HepG2 (cell line): ENCODE measurements around the gene RAC3. TPM values are rescaled to one million over a fixed set of nuclear protein-coding genes. Genes with fewer than 3 reads are reported as not detected.
A peak's percentile ranks its signal among the peaks of the same experiment; 100 is the strongest.

Experiments used
- AGO2 ChIP-seq: fragments of 200-400 bp; formaldehyde crosslinking; optimal IDR thresholded peaks from 2 replicates; pipeline ENCODE3; 2017; ENCODE audit warnings: mild to moderate bottlenecking, low read depth, low read length, moderate library complexity
- HDAC1 ChIP-seq: sonication (generic); formaldehyde crosslinking; IDR thresholded peaks from 2 replicates; pipeline ENCODE4 v1.5.1; 2020; ENCODE audit warnings: mild to moderate bottlenecking, missing genetic modification reagents
- HMG20B ChIP-seq: conservative IDR thresholded peaks from 2 replicates; pipeline ENCODE4 v1.6.1; 2016; ENCODE audit warnings: missing genetic modification reagents, missing compliant biosample characterization
- HNRNPLL ChIP-seq: fragments of 200-400 bp; formaldehyde crosslinking; IDR thresholded peaks from 2 replicates; pipeline ENCODE4 v1.6.1; 2017; ENCODE audit warnings: mild to moderate bottlenecking, low read depth, low read length; ENCODE audit not compliant: poor library complexity, severe bottlenecking
- JUND ChIP-seq: sonication (generic); formaldehyde crosslinking; IDR thresholded peaks from 2 replicates; pipeline ENCODE4 v1.8.0; 2022; ENCODE audit warnings: mild to moderate bottlenecking, missing genetic modification reagents
- MAFK ChIP-seq, 2 experiments: IDR thresholded peaks in 1 of 2; conservative IDR thresholded peaks in 1 of 2; 2 replicates each; pipeline ENCODE4 v1.6.1; 2011; ENCODE audit warnings: improper control_type of control experiment in 2 of 2, low read length in 2 of 2
- NBN ChIP-seq: fragments of 450-650 bp; conservative IDR thresholded peaks from 2 replicates; pipeline ENCODE4 v1.6.1; 2017
- PLRG1 ChIP-seq: fragments of 450-650 bp; conservative IDR thresholded peaks from 2 replicates; pipeline ENCODE4 v1.6.1; 2016
- PRDM15 ChIP-seq: sonication (generic); formaldehyde crosslinking; IDR thresholded peaks from 2 replicates; pipeline ENCODE4 v1.4.0; 2020; ENCODE audit warnings: missing genetic modification reagents
- PRMT3 ChIP-seq: sonication (generic); formaldehyde crosslinking; IDR thresholded peaks from 2 replicates; pipeline ENCODE4 v1.8.1; 2022; ENCODE audit warnings: low read depth, mild to moderate bottlenecking, moderate library complexity, missing genetic modification reagents, borderline replicate concordance
- RBM22 ChIP-seq: fragments of 200-400 bp; formaldehyde crosslinking; optimal IDR thresholded peaks from 2 replicates; pipeline ENCODE3; 2017; ENCODE audit warnings: mild to moderate bottlenecking, low read length, moderate library complexity
- RNF219 ChIP-seq: sonication (generic); formaldehyde crosslinking; IDR thresholded peaks from 2 replicates; pipeline ENCODE4 v1.5.0; 2020; ENCODE audit warnings: mild to moderate bottlenecking, missing genetic modification reagents
- SP2 ChIP-seq: sonication (generic); formaldehyde crosslinking; IDR thresholded peaks from 2 replicates; pipeline ENCODE4 v1.5.1; 2020; ENCODE audit warnings: mild to moderate bottlenecking, missing genetic modification reagents
- TEAD2 ChIP-seq: sonication (generic); formaldehyde crosslinking; IDR thresholded peaks from 2 replicates; pipeline ENCODE4 v1.9.0; 2021; ENCODE audit warnings: missing genetic modification reagents
- TSC22D2 ChIP-seq: sonication (generic); formaldehyde crosslinking; IDR thresholded peaks from 2 replicates; pipeline ENCODE4 v1.5.1; 2020; ENCODE audit warnings: missing genetic modification reagents, mild to moderate bottlenecking, borderline replicate concordance
- ZNF121 ChIP-seq: sonication (generic); formaldehyde crosslinking; IDR thresholded peaks from 2 replicates; pipeline ENCODE4 v1.5.0; 2020; ENCODE audit warnings: mild to moderate bottlenecking, missing genetic modification reagents
- ZNF160 ChIP-seq: sonication (generic); formaldehyde crosslinking; IDR thresholded peaks from 2 replicates; pipeline ENCODE4 v1.8.0; 2022; ENCODE audit warnings: mild to moderate bottlenecking, inconsistent platforms, missing genetic modification reagents
- ZNF468 ChIP-seq: sonication (generic); formaldehyde crosslinking; IDR thresholded peaks from 2 replicates; pipeline ENCODE4 v1.8.0; 2022; ENCODE audit warnings: mild to moderate bottlenecking, moderate library complexity, missing genetic modification reagents
- ZNF691 ChIP-seq: sonication (generic); formaldehyde crosslinking; IDR thresholded peaks from 2 replicates; pipeline ENCODE4 v1.4.0; 2020; ENCODE audit warnings: missing genetic modification reagents, low read depth, mild to moderate bottlenecking, borderline replicate concordance
- ZNF800 ChIP-seq: sonication (generic); formaldehyde crosslinking; IDR thresholded peaks from 2 replicates; pipeline ENCODE4 v1.4.0; 2020; ENCODE audit warnings: missing genetic modification reagents
- ZNF883 ChIP-seq: sonication (generic); formaldehyde crosslinking; IDR thresholded peaks from 2 replicates; pipeline ENCODE4 v1.5.1; 2020; ENCODE audit warnings: mild to moderate bottlenecking, missing genetic modification reagents; ENCODE audit errors: not compliant biosample characterization
- ZZZ3 ChIP-seq: sonication (generic); formaldehyde crosslinking; IDR thresholded peaks from 2 replicates; pipeline ENCODE4 v1.4.0; 2020; ENCODE audit warnings: missing genetic modification reagents, mild to moderate bottlenecking, borderline replicate concordance
- polyA plus RNA-seq, 8 experiments: library from polyadenylated mRNA; depleted of rRNA in 3 of 8; stranded (reverse) in 7 of 8; unstranded in 1 of 8; fragments of >200 nt; fragmentation: Illumina TruSeq in 4 of 8; extraction: Trizol in 4 of 8; gene quantifications; 2 replicates each; pipeline versions ENCODE4 v1.2.1 to v1.2.3, GENCODE V29; 2011 to 2016; ENCODE audit warnings: low read depth in 4 of 8, missing spikeins in 1 of 8, mixed read lengths in 1 of 8; ENCODE audit not compliant: insufficient read depth in 1 of 8
- total RNA-seq, 5 experiments: library from RNA; depleted of rRNA; stranded (reverse); fragments of >200 nt; fragmentation: Illumina TruSeq; extraction: Trizol; gene quantifications; 2 replicates each; pipeline ENCODE4 v1.2.3, GENCODE V29; 2016; ENCODE audit warnings: low read depth in 1 of 5

The RAC3 gene
- total and polyA plus RNA-seq, 2 of the 13 experiments (the other 11 are each of a cell fraction or from before 2014, with no cell fraction given): 10.5 to 21.3 TPM

GRCh38 chr17:82076785-82077591 lies 45.5 kb downstream of the RAC3 start (continued):
- TF ChIP-seq ZNF691 (CRISPR knock-in tag) (no peak), RBM22 (peak; percentile 30), MAFK (conservative IDR thresholded peaks at IDR 0.05 in 1 of 2, IDR thresholded peaks at IDR 0.05 in 1 of 2; ENCODE audit: low read length in 2 of 2) (no peak), JUND (CRISPR knock-in tag) (no peak), HDAC1 (CRISPR knock-in tag) (no peak), PLRG1 (no peak), TEAD2 (CRISPR knock-in tag) (no peak), ZNF160 (no peak), TSC22D2 (CRISPR knock-in tag) (no peak), RNF219 (CRISPR knock-in tag) (no peak), ZNF800 (CRISPR knock-in tag) (no peak), ZNF121 (CRISPR knock-in tag) (no peak), PRMT3 (CRISPR knock-in tag) (no peak), HNRNPLL (no peak), HMG20B (CRISPR knock-in tag) (no peak), ZNF468 (CRISPR knock-in tag) (no peak), ZNF883 (CRISPR knock-in tag) (no peak), SP2 (CRISPR knock-in tag) (no peak), NBN (no peak), ZZZ3 (CRISPR knock-in tag) (0 out of 2 replicates have a peak, but pooled peaks have one; percentile 21), PRDM15 (CRISPR knock-in tag) (no peak), AGO2 (peak; percentile 96)
